GM18511 (cell line): Measurements from ENCODE around the gene MUC5B.
"Not testable (repeated sequence)": the region's sequence is repeated elsewhere in the genome, so short reads cannot be mapped to it uniquely, and the experiment has no call there.

Experiments
- ATAC-seq: cut with Tn5 transposase; IDR thresholded peaks from one replicate; pipeline ENCODE4 v1.9.1; 2021; ENCODE audit warnings: mild to moderate bottlenecking, moderate library complexity; ENCODE audit not compliant: unreplicated experiment

The MUC5B gene

GRCh38 chr11:1260620-1261019, 37.8 kb downstream of the MUC5B start:
- ATAC-seq, result no peak

- no peak for ATAC-seq
Observed at GRCh38 chr11:1261241-1262071, 38.6 kb downstream of the MUC5B start.

- peak; percentile 93 for ATAC-seq
Observed at GRCh38 chr11:1262172-1263006, 39.5 kb downstream of the MUC5B start.

- ATAC-seq, result peak; percentile 14
Observed at GRCh38 chr11:1263010-1263409, 40.1 kb downstream of the MUC5B start.

GRCh38 chr11:1264444-1264843, 41.6 kb downstream of the MUC5B start:
- not testable (repeated sequence) for ATAC-seq

- not testable (repeated sequence) for ATAC-seq
Observed at GRCh38 chr11:1265480-1265879, 42.6 kb downstream of the MUC5B start.

- ATAC-seq, result not testable (repeated sequence)
Observed at GRCh38 chr11:1266976-1267375, 44.1 kb downstream of the MUC5B start.

- no peak for ATAC-seq
Observed at GRCh38 chr11:1267441-1268100, 44.7 kb downstream of the MUC5B start.

- ATAC-seq, result no peak
Observed at GRCh38 chr11:1269957-1270356, 47.1 kb downstream of the MUC5B start.

GRCh38 chr11:1270476-1270875, 47.6 kb downstream of the MUC5B start:
- ATAC-seq, result no peak

- no peak for ATAC-seq
Observed at GRCh38 chr11:1271002-1271401, 48.1 kb downstream of the MUC5B start.

- ATAC-seq, result no peak
Observed at GRCh38 chr11:1271406-1271805, 48.5 kb downstream of the MUC5B start.

- ATAC-seq, result no peak
Observed at GRCh38 chr11:1271927-1272326, 49.1 kb downstream of the MUC5B start.

- no peak for ATAC-seq
Observed at GRCh38 chr11:1272531-1272930, 49.7 kb downstream of the MUC5B start.

- ATAC-seq, result no peak
Observed at GRCh38 chr11:1274501-1274900, 51.6 kb downstream of the MUC5B start.

GRCh38 chr11:1275021-1275420, 52.2 kb downstream of the MUC5B start:
- no peak for ATAC-seq

GRCh38 chr11:1276041-1276790, 53.4 kb downstream of the MUC5B start:
- ATAC-seq, result no peak

- no peak for ATAC-seq
Observed at GRCh38 chr11:1276866-1277615, 54.2 kb downstream of the MUC5B start.

- ATAC-seq, result no peak
Observed at GRCh38 chr11:1277936-1278512, 55.2 kb downstream of the MUC5B start.
